ENCODE measurements around the gene ERAP2.

The ERAP2 gene

DNA sequence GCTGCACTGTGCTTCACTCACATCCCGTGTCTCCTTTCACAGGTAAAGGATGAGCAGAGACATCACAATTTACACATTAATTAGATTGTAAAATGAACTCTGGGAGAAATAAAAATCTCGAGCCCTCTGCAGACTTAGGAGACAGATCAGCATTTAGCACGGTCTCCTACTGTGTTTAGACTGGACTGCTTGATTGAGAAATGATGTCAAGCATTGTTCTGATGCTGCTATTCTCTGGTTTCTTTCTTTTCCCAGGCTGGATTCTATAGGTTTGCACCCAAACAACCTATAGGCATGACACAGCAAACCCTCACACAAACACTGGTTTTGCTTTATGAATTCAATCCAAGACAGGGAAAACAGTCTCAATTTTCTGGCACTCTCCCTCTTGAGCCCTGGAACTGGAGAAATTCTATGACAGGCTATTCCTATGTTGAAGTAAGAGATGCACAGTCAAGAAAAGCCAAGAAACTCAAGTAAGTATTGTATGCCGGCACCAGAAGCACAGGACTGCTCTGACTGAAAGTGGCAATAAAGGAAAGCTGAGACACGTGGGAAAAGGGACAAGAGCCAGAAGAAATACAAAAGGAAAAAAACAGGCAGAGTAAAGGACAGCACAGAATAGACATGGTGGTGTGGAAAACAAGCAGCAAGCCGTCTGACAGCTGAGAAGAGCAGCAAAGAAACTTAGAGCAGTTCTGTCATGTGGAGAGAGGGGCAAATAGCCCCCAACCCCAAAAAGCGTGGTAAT lies 24.8 kb upstream of the ERAP2 start:
- intact Hi-C loops (cut with DNase I; ENCODE audit: low total_unique reads), result no loop called here

DNA sequence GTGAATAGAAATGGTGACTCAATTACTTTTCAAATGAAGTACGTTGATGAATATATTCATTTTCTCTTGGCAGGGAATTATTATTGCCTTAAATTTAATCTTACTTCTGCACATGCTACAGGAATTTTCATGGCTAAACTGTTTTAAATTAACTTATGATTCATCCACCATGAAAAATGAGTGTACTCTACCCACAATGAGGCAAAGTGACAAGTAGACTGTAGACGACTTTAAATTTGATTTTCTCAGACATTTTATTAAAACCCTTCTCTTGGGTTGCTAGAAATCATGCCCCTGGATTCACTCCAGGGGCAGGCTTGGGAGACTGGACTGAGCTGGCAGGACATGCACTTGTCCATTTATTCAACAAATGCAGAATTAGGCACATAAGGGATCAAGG lies 23.5 kb upstream of the ERAP2 start:
- intact Hi-C loops (cut with DNase I; ENCODE audit: low total_unique reads), result no loop called here
- no peaks in the 10 kb centered on the region for H3K4me1 ChIP-seq
- peaks cover 0 to 9% (median 0%) of the 10 kb centered on the region in 3 donors for H3K9me3 ChIP-seq
- H3K27me3 ChIP-seq, result no peaks in the 10 kb centered on the region
- no peak for DNase-seq
- H3K27ac ChIP-seq, result no peak overlapping the region
- no peak overlapping the region for H3K4me3 ChIP-seq
- no peaks in the 10 kb centered on the region for H3K36me3 ChIP-seq
- TF ChIP-seq, protein P1, sequence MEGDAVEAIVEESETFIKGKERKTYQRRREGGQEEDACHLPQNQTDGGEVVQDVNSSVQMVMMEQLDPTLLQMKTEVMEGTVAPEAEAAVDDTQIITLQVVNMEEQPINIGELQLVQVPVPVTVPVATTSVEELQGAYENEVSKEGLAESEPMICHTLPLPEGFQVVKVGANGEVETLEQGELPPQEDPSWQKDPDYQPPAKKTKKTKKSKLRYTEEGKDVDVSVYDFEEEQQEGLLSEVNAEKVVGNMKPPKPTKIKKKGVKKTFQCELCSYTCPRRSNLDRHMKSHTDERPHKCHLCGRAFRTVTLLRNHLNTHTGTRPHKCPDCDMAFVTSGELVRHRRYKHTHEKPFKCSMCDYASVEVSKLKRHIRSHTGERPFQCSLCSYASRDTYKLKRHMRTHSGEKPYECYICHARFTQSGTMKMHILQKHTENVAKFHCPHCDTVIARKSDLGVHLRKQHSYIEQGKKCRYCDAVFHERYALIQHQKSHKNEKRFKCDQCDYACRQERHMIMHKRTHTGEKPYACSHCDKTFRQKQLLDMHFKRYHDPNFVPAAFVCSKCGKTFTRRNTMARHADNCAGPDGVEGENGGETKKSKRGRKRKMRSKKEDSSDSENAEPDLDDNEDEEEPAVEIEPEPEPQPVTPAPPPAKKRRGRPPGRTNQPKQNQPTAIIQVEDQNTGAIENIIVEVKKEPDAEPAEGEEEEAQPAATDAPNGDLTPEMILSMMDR (IDR thresholded peaks at IDR 0.05), result no peak

More for the DNA sequence above, 24.8 kb upstream of the ERAP2 start:
- no peak overlapping the region for H3K27ac ChIP-seq
- H3K9me3 ChIP-seq, result peaks cover 0 to 9% (median 0%) of the 10 kb centered on the region in 3 donors
- H3K36me3 ChIP-seq, result no peaks in the 10 kb centered on the region
- TF ChIP-seq, protein P1 (IDR thresholded peaks at IDR 0.05), result no peak
- no peak for DNase-seq
- H3K27me3 ChIP-seq, result no peaks in the 10 kb centered on the region
- H3K4me3 ChIP-seq, result no peak overlapping the region
- H3K4me1 ChIP-seq, result no peaks in the 10 kb centered on the region

DNA sequence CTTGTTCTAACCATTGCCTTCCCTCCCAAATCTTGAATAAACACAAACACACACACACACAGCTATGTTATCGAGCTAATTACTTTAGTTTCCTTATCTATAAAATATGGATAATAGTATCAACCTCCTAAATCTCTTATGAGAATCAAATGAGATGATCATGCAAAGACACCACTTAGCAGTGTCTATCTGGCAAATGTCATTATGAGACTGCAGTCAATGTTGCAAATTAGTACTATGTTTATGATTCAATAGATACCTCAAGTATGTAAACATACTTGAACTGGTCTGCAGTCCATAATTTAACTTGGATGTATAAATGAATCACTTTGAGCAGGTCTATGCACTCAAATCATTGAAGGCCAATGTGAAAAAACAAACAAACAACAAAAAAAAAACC lies 22.2 kb upstream of the ERAP2 start:
- H3K36me3 ChIP-seq, result no peaks in the 10 kb centered on the region
- H3K4me1 ChIP-seq, result no peaks in the 10 kb centered on the region

DNA sequence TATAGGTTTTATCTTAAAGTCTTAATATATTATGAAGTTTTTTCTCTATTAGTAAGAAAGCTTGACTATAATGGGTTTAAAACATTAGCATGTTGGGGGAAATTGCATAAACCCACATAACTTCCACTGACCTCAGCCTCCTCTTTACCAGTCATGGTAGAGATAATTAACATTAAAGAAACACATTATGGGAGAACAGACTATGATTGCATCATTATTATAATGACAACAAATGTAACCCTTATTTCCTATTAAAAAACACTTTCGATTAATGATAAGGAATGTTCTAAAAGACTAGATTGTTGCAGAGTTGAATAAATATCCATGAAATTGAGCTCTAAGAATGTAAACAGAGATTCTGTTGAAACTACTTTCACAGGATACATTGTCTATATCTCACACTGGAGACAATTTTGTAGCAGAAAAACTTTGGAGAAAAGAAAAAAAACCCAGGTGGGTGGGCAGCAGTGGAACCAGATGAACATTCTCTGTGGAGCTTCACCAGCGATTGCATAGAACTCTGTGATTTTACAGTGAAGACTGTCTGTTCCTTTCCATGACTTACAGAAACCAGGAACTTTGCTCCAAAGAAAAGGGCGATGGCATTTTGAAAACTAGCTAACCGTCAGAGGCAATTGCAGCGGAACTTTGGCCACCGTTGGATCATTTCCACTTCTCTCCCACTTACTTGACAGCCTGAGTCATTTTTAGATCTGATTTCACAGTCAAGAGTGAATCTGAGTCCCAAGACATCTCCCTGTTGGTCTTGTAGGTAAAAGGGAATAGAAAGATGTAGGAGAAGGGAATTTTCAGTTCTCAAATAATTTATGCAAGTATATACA lies 21.0 kb upstream of the ERAP2 start:
- H3K27ac ChIP-seq, result no peak overlapping the region
- H3K27me3 ChIP-seq, result no peaks in the 10 kb centered on the region
- TF ChIP-seq, protein P1 (IDR thresholded peaks at IDR 0.05), result no peak
- no peaks in the 10 kb centered on the region for H3K36me3 ChIP-seq
- no peaks in the 10 kb centered on the region for H3K4me1 ChIP-seq
- H3K9me3 ChIP-seq, result no peaks in the 10 kb centered on the region
- DNase-seq, result no peak
- H3K4me3 ChIP-seq, result no peak overlapping the region
- intact Hi-C loops (cut with DNase I; ENCODE audit: low total_unique reads), result no loop called here

More for the DNA sequence above, 22.2 kb upstream of the ERAP2 start:
- Histone ChIP-seq H3K9me3 (peaks cover 0 to 9% (median 0%) of the 10 kb centered on the region in 3 donors), H3K27me3 (no peaks in the 10 kb centered on the region), H3K27ac (no peak overlapping the region), H3K4me3 (no peak overlapping the region)
- TF ChIP-seq, protein P1 (IDR thresholded peaks at IDR 0.05), result no peak
- intact Hi-C loops (cut with DNase I; ENCODE audit: low total_unique reads), result no loop called here
- no peak for DNase-seq

DNA sequence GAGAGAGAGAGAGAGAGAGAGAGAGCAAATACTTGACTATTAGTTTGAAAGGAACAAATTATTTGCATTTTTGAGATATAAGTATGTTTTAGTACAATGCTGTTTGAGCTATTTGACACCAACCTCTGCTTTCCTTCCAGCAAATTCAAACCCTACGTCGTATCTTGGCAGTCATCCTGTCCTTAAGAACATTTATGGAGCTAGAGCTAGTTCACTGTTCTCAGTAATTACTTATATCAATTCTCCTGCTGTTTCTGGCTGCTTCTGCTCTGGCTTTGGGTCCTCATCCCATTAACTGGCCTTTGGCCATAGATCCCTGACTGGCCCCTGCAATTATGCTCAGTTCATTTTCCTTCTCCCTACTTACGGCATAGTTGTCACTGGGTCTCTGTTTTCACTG lies 19.9 kb upstream of the ERAP2 start:
- no peak overlapping the region for H3K4me3 ChIP-seq
- H3K36me3 ChIP-seq, result no peaks in the 10 kb centered on the region
- H3K9me3 ChIP-seq, result no peaks in the 10 kb centered on the region
- TF ChIP-seq, protein P1 (IDR thresholded peaks at IDR 0.05), result no peak
- no peak overlapping the region for H3K27ac ChIP-seq
- no peaks in the 10 kb centered on the region for H3K4me1 ChIP-seq
- DNase-seq, result no peak
- intact Hi-C loops (cut with DNase I; ENCODE audit: low total_unique reads), result no loop called here
- no peaks in the 10 kb centered on the region for H3K27me3 ChIP-seq
